ENCODE results near the gene LAGE3.

LAGE3 gene

GRCh38 chrX:154463611-154464220 is 15.4 kb downstream of the LAGE3 start:
- POLR2A ChIA-PET = interaction anchor here (1.1 kb wide), 1 partner anchor 18 kb away, joined by 3 read pairs; no protein-coding TSS in a partner anchor
- CTCF ChIA-PET = no interaction called here
- H3K27ac ChIP-seq (ENCODE audit: extremely low read depth, low read depth, low read length) = no peak overlapping the region
- no peaks in the 10 kb centered on the region for H3K9me3 ChIP-seq (ENCODE audit: control insufficient read depth, insufficient read depth, low read depth, low read length)
- H3K4me1 ChIP-seq (ENCODE audit: control insufficient read depth, insufficient read depth, low read length) = no peaks in the 10 kb centered on the region
- H3K4me3 ChIP-seq (ENCODE audit: low read depth, low read length) = no peak overlapping the region
- H3K36me3 ChIP-seq (ENCODE audit: control insufficient read depth in 2 of 2, insufficient read depth in 1 of 2, low read length in 2 of 2) = peaks cover 0 to 83% of the 10 kb centered on the region in 2 experiments; a peak in 1 of 3 replicates
- no peak for TF ChIP-seq ZNF302 (tag by site-specific recombination; IDR thresholded peaks at IDR 0.05; ENCODE audit: low read depth)
- no peak for TF ChIP-seq ZNF202 (tag by site-specific recombination; IDR thresholded peaks at IDR 0.05; ENCODE audit: borderline replicate concordance)
- no peak for TF ChIP-seq ZNF24 (tag by site-specific recombination; IDR thresholded peaks at IDR 0.05)
- TF ChIP-seq ZSCAN5A (tag by site-specific recombination; IDR thresholded peaks at IDR 0.05) = no peak
- TF ChIP-seq MEIS1 (CRISPR knock-in tag; IDR thresholded peaks at IDR 0.05; ENCODE audit: borderline replicate concordance) = no peak
- no peak for TF ChIP-seq ZNF398 (tag by site-specific recombination; IDR thresholded peaks at IDR 0.05)
- TF ChIP-seq ZNF660 (tag by site-specific recombination; IDR thresholded peaks at IDR 0.05) = no peak
- no peak for TF ChIP-seq ZNF155 (tag by site-specific recombination; IDR thresholded peaks at IDR 0.05)
- no peak for TF ChIP-seq ZNF473 (tag by site-specific recombination; IDR thresholded peaks at IDR 0.05)
- TF ChIP-seq ZNF114 (tag by site-specific recombination; IDR thresholded peaks at IDR 0.05) = no peak
- no peak for TF ChIP-seq ZNF433 (tag by site-specific recombination; IDR thresholded peaks at IDR 0.05; ENCODE audit: low read depth)
- no peak for TF ChIP-seq ZFP3 (tag by site-specific recombination; IDR thresholded peaks at IDR 0.05; ENCODE audit: low read depth)
- no peak for TF ChIP-seq ZNF488 (tag by site-specific recombination; IDR thresholded peaks at IDR 0.05)
- TF ChIP-seq ZNF2 (tag by site-specific recombination; IDR thresholded peaks at IDR 0.05) = no peak
- no peak for TF ChIP-seq ZNF701 (tag by site-specific recombination; IDR thresholded peaks at IDR 0.05)
- TF ChIP-seq ZSCAN16 (tag by site-specific recombination; IDR thresholded peaks at IDR 0.05) = no peak
- TF ChIP-seq ZBTB49 (tag by site-specific recombination; IDR thresholded peaks at IDR 0.05; ENCODE audit: low read depth) = no peak
- TF ChIP-seq ZNF629 (tag by site-specific recombination; IDR thresholded peaks at IDR 0.05) = no peak
- no peak for TF ChIP-seq BCL11A (tag by site-specific recombination; IDR thresholded peaks at IDR 0.05; ENCODE audit: low read depth)
- no peak for TF ChIP-seq IKZF3 (tag by site-specific recombination; IDR thresholded peaks at IDR 0.05)

Measured in HEK293 (cell line).